Left renal cortex interstitium (tissue), 4 donors: ENCODE results near the gene PPARGC1A. TPM values are rescaled to one million over a fixed set of nuclear protein-coding genes. Genes with fewer than 3 reads are reported as not detected.
A peak's percentile ranks its signal among the peaks of the same experiment; 100 is the strongest.

Source experiments
- DNase-seq, 4 donors: peaks; one replicate each; pipeline ENCODE4 v3.0.0-alpha.2; 2013; ENCODE audit warnings: low read depth in 4 of 4, low spot score in 2 of 4, missing footprints in 1 of 4
- polyA plus RNA-seq, 4 donors: library from polyadenylated mRNA; unstranded; fragments of 120-200 nt; gene quantifications; one replicate each; pipeline ENCODE4 v1.2.1, GENCODE V29; 2013; ENCODE audit not compliant: insufficient read length in 4 of 4

PPARGC1A gene
- polyA plus RNA-seq, 4 donors, result 24.5 to 30.8 (median 28.8) TPM

GRCh38 chr4:23847158-23847557 is 42.7 kb downstream of the PPARGC1A start:
- no peak for DNase-seq

GRCh38 chr4:23844961-23845360 is 44.9 kb downstream of the PPARGC1A start:
- DNase-seq, result no peak

- no peak for DNase-seq
These were observed 50.6 kb downstream of the PPARGC1A start for GRCh38 chr4:23839279-23839678.

GRCh38 chr4:23838607-23839006 is 51.2 kb downstream of the PPARGC1A start:
- no peak for DNase-seq

- no peak for DNase-seq
These were observed 51.7 kb downstream of the PPARGC1A start for GRCh38 chr4:23838131-23838530.

GRCh38 chr4:23837371-23837770 is 52.5 kb downstream of the PPARGC1A start:
- no peak for DNase-seq

- DNase-seq, result no peak
These were observed 53.9 kb downstream of the PPARGC1A start for GRCh38 chr4:23835774-23836478.

- DNase-seq, result no peak
These were observed 61.1 kb downstream of the PPARGC1A start for GRCh38 chr4:23828779-23829178.

- no peak for DNase-seq
These were observed 61.7 kb downstream of the PPARGC1A start for GRCh38 chr4:23828020-23828715.

- no peak for DNase-seq
These were observed 67.7 kb downstream of the PPARGC1A start for GRCh38 chr4:23822181-23822580.

- no peak for DNase-seq
These were observed 70.8 kb downstream of the PPARGC1A start for GRCh38 chr4:23819041-23819511.

GRCh38 chr4:23818097-23818885 is 71.6 kb downstream of the PPARGC1A start:
- DNase-seq, result no peak

GRCh38 chr4:23814996-23815660 is 74.7 kb downstream of the PPARGC1A start:
- DNase-seq, result peak in 3 of 4 donors; percentile 11 to 36 (median 31)

- DNase-seq, result no peak
These were observed 75.3 kb downstream of the PPARGC1A start for GRCh38 chr4:23814587-23814986.

- DNase-seq, result no peak
These were observed 78.7 kb downstream of the PPARGC1A start for GRCh38 chr4:23811161-23811560.

- no peak for DNase-seq
These were observed 84.4 kb downstream of the PPARGC1A start for GRCh38 chr4:23805450-23805851.

GRCh38 chr4:23789762-23790161 is 100.1 kb downstream of the PPARGC1A start:
- DNase-seq, result no peak

- no peak for DNase-seq
These were observed 101.4 kb downstream of the PPARGC1A start for GRCh38 chr4:23788460-23788859.

GRCh38 chr4:23788027-23788426 is 101.8 kb downstream of the PPARGC1A start:
- no peak for DNase-seq

- no peak for DNase-seq
These were observed 106.9 kb downstream of the PPARGC1A start for GRCh38 chr4:23782778-23783437.
